Neural progenitor cell (in vitro differentiated cells): Measurements from ENCODE around the gene JRKL.

ENCODE experiments used
- CTCF ChIP-seq: fragments of 200-600 bp; sonication (generic); IDR thresholded peaks from 2 replicates; pipeline ENCODE4 v1.5.1; 2017; ENCODE audit warnings: antibody characterized with exemption, mild to moderate bottlenecking
- EZH2 ChIP-seq: fragments of 200-600 bp; sonication (generic); IDR thresholded peaks from 2 replicates; pipeline ENCODE4 v1.6.1; 2017; ENCODE audit warnings: antibody characterized with exemption, mild to moderate bottlenecking, moderate library complexity

- TF ChIP-seq CTCF = no peak
- TF ChIP-seq EZH2 = no peak
Observed at GRCh38 chr11:96385187-96385586, 4.6 kb upstream of the JRKL start.
